Measurements from ENCODE around the gene MICAL3.
"Not testable (repeated sequence)": the region's sequence is repeated elsewhere in the genome, so short reads cannot be mapped to it uniquely, and the experiment has no call there.

Gene MICAL3

GRCh38 chr22:18059473-18059872 lies 35.1 kb upstream of the MICAL3 start:
- no peak for FAIRE-seq
- DNase-seq (ENCODE audit: insufficient read length, low spot score), result no peak

- DNase-seq (ENCODE audit: insufficient read length, low spot score) (no peak), FAIRE-seq (no peak)
These were observed 34.7 kb upstream of the MICAL3 start for GRCh38 chr22:18059094-18059417.

DNA sequence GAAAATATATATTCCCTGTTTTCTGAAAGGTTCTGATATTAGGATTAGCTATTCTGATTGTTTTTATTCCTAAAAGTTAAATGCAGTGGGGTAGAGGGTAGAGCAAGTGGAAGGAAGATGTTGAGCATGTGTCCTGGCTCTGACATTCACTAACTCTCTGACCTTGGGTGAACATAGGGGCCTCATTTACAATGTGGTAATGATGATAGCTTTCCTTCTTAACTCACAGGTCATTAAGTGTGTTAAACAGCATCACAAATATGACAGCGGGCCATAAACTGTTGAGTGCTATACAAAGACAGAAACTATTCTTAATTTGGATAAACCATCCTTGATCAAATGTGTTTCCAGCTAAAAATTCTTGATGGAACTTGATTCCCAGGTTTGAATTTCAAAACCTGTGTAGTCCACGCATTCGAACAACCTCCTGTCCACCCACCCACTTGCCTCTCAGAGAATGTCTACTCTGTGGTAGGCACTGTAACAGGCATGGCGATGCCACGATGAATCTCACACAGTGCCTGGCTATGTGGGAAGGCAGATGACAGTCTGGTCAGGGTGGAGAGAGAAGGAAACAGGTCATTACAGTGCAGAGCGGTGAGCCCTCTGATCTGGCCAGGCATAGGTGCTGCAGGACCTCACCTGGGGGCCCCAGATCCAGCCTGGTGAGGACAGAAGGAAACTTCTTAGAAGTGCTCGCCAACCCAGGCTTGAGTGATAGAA lies 34.2 kb upstream of the MICAL3 start:
- FAIRE-seq (no peak), DNase-seq (ENCODE audit: insufficient read length, low spot score) (no peak)

DNA sequence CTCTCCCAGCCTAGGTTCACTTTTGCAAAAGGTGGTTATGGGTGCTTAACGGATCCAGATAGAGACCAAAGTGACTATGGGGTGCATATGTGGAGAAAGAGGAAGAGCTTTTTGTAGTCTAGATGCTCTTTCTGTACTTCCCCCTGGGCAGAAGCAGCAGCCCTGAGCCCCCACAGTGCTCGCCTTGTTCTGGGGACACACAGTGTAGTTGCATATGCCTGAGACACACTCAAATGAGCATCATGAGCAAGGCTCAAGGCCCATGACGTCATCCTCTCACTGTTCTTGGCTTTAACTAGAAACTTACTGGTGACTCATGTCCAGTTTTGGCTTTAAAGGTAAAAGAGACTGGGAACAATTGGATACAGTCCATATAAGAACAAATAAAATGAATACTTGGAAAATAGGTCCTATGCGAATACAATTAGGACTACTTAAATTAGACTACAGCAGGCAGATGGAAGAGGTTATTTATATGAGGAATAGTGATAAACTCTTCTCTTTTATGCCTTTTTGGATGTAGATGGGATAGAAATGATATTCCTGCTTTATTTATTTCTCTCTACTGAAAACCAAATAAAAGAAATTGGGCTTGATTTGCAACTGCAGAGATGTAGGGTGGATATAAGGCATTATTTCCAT lies 33.3 kb upstream of the MICAL3 start:
- DNase-seq (ENCODE audit: insufficient read length, low spot score) (no peak), FAIRE-seq (peak; percentile 82)

DNA sequence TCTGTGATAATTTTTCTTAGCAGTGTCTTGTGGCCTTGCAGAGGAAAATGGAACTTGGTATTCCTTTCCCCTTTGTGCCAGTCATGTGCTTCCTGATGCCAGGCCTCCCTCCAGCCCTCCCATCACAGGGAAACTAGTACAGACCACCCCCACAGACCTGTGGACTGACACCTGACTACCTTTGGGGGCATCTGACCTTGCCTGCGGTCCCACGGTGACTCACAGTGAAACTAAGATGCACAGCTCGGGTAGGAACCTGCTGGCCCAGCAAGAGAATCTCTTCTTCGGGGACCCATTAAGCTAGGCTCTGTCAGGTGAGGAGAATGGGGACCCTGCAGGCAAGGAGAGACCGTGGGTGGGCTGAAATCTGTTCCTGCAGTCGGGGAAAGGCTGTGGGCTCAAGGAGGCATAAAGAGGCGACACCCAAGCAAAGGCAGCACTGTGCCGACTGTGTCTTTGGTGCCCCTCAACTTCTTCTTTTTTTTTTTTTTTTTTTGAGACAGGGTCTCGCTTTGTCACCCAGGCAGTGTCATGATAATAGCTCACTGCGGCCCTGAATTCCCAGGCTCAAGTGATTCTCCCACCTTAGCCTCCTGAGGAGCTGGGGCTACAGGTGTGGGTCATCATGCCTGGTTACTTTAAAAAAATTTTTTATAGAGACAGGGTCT lies 32.6 kb upstream of the MICAL3 start:
- peak; percentile 35 for FAIRE-seq
- DNase-seq (ENCODE audit: insufficient read length, low spot score), result peak; percentile 70

DNA sequence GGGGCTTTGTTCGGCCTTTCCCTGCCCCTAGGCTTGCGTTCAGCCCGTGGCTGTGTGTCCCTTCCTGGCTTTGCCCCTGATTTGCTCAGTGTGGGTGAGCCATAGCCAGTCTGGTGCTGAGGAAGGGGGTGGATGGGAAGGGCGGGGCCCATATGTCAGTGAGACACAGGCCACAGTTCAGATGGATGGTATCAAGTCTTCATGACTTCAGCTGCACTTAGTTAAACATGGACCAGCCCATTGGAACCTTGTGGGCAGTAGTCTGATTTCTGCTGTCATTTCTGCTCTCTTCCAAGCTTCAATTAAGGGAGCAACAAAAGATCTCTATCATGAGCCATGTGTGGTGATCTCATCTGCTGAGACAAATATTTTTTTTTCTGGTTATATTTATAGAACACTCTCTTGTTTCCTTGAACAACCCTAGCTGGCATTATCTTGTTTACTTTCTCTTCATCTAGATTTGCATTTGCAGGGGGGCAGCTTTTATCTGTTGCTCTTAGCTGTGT lies 31.9 kb upstream of the MICAL3 start:
- DNase-seq (ENCODE audit: insufficient read length, low spot score) (no peak), FAIRE-seq (no peak)

GRCh38 chr22:18055619-18056160 lies 31.3 kb upstream of the MICAL3 start:
- DNase-seq (ENCODE audit: insufficient read length, low spot score) (no peak), FAIRE-seq (no peak)

DNA sequence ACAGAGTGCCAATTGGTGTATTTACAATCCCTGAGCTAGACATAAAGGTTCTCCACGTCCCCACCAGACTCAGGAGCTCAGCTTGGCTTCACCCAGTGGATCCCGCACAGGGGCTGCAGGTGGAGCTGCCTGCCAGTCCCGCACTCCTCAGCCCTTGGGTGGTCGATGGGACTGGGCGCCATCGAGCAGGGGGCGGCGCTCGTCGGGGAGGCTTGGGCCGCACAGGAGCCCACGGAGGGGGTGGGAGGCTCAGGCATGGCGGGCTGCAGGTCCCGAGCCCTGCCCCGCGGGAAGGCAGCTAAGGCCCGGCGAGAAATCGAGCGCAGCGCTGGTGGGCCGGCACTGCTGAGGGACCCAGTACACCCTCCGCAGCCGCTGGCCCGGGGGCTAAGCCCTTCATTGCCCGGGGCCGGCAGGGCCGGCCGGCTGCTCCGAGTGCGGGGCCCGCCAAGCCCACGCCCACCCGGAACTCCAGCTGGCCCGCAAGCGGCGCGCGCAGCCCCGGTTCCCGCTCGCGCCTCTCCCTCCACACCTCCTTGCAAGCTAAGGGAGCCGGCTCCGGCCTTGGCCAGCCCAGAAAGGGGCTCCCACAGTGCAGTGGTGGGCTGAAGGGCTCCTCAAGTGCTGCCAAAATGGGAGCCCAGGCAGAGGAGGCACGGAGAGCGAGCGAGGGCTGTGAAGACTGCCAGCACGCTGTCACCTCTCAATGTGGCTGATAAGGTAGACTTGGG lies 29.0 kb upstream of the MICAL3 start:
- DNase-seq (ENCODE audit: insufficient read length, low spot score); FAIRE-seq: not testable (repeated sequence)

- DNase-seq (ENCODE audit: insufficient read length, low spot score); FAIRE-seq: not testable (repeated sequence)
These were observed 26.8 kb upstream of the MICAL3 start for GRCh38 chr22:18051113-18051512.

DNA sequence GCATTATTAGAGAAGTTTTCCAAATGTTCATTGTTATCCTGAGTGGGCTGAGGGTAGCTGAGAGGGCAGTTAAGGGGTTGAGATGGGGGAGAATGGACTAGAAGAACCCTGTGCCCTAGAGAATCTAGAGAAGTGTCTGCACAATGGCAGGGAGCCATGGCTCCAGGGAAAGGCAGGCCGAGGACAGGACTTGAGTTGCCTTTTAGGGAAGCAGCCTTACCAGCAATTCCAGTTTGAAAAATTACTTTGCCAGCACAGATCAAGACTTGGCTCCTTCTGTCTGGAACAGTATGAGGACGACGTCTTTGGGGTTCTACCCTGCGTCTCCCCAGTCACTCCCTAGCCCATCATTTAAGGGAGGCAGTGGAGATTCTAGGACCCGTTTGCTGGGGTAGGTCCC lies 25.7 kb upstream of the MICAL3 start:
- DNase-seq (ENCODE audit: insufficient read length, low spot score), result no peak
- no peak for FAIRE-seq

GRCh38 chr22:18048441-18048898 lies 24.1 kb upstream of the MICAL3 start:
- DNase-seq (ENCODE audit: insufficient read length, low spot score) (no peak), FAIRE-seq (no peak)

GRCh38 chr22:18048041-18048440 lies 23.7 kb upstream of the MICAL3 start:
- FAIRE-seq (no peak), DNase-seq (ENCODE audit: insufficient read length, low spot score) (no peak)

GRCh38 chr22:18045794-18046193 lies 21.4 kb upstream of the MICAL3 start:
- DNase-seq (ENCODE audit: insufficient read length, low spot score), result no peak
- no peak for FAIRE-seq

DNA sequence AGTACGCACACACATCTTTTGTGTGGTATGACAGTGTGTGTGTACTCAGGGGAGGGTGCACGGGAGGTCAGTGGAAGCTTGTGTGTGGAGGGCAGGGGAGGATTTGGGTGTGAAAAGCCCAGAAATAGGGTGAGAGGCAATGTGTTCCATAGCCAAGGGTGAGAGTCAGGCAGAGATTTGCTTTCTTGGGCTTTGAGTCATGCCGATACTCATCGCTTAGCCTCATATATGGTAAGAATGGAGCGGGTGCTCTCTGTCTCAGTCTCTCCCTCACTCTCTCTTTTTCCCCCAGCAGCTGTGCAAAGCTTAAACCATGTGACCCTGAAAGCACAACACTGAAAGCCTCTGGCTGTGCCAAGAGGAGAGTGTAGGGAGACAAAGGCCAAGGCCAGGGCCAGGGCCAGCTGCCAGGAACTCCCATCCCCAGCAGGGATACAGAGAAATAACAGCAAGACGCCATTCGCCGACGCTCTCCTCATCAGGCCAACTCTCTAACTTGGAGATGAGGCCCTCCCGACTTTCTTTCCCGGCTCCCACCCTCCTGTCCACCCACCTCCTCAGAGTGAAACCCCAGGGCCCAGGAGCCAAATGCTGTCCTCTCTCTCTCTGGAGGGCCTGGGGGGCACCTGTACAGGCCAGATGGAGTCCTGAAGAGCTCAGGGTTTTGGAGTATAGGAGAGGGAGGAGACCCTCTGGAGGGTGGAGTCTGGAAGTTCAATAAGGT lies 20.3 kb upstream of the MICAL3 start:
- DNase-seq (ENCODE audit: insufficient read length, low spot score) (no peak), FAIRE-seq (no peak)

DNA sequence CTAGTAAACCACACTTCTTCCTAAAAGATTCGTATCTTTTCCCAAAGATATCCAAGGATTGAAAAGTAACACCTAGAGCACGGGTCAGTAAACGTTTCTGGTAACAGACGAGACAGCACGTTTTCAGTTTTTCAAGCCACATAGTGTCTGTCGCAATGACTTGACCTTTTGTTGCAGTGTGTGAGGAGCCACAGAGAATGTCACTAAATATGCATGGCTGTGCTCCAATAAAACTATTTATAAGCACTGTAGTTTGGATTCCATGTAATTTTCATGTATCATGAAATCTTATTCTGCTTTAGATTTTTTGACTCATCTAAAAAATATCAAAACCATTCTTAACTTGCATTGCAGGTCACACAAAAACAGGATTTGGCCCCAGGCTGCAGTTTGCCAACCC lies 18.3 kb upstream of the MICAL3 start:
- DNase-seq (ENCODE audit: insufficient read length, low spot score) (no peak), FAIRE-seq (no peak)

DNA sequence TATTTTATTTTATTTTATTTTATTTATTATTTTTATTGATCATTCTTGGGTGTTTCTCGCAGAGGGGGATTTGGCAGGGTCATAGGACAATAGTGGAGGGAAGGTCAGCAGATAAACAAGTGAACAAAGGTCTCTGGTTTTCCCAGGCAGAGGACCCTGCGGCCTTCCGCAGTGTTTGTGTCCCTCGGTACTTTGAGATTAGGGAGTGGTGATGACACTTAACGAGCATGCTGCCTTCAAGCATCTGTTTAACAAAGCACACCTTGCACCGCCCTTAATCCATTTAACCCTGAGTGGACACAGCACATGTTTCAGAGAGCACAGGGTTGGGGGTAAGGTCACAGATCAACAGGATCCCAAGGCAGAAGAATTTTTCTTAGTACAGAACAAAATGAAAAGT lies 16.5 kb upstream of the MICAL3 start:
- not testable (repeated sequence) for FAIRE-seq; DNase-seq (ENCODE audit: insufficient read length, low spot score)

- no peak for FAIRE-seq
These were observed 11.4 kb upstream of the MICAL3 start for GRCh38 chr22:18035751-18036150.

GRCh38 chr22:18034076-18034475 lies 9.7 kb upstream of the MICAL3 start:
- FAIRE-seq, result no peak
- DNase-seq (ENCODE audit: insufficient read length, low spot score), result no peak

More at GRCh38 chr22:18035751-18036150, 11.4 kb upstream of the MICAL3 start:
- no peak for DNase-seq (ENCODE audit: insufficient read length, low spot score)

DNA sequence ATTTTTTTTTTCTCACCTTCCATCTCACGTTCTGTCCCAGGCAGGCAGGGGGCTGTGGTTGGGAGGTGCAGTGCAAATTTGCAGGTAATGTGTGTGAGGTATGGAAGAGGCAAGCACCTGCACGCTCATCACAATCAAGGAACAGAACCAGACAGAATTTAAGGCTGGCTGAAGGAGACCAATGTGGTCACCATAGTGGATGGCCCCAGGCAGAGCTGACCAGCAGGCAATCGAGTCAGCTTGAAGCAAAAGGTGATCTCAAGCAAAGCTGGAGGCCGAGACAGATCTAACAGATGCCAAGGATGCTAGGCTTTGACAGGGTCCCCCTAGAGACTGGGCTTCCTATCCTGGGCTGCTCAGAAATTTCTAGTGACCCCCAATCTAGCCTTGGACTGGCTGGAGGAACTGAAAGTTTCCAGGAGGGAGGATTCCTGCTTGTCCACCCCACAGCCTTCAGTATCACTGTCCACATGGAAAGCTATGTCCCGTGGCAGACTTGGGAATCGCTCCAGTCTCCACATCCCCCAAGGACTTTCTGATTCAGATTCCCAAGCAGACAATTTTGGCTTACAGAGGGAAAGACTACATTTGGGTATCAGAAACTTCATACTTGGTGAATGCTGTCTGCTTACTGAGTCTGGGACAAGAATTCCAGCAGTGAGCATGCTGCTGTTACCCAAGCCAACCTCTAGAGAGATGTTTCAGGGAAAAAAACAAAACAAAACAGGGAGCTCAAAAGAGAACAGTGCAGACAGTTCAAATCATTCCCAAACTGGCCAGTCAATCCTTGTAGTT lies 9.0 kb upstream of the MICAL3 start:
- DNase-seq (ENCODE audit: insufficient read length, low spot score) (no peak), FAIRE-seq (no peak)

Data from GM19239 (cell line).